ENCODE data around the gene MMP24.

MMP24 gene

GRCh38 chr20:35281506-35282101 is 55.1 kb downstream of the MMP24 start:
- DNase-seq: no peak

DNA sequence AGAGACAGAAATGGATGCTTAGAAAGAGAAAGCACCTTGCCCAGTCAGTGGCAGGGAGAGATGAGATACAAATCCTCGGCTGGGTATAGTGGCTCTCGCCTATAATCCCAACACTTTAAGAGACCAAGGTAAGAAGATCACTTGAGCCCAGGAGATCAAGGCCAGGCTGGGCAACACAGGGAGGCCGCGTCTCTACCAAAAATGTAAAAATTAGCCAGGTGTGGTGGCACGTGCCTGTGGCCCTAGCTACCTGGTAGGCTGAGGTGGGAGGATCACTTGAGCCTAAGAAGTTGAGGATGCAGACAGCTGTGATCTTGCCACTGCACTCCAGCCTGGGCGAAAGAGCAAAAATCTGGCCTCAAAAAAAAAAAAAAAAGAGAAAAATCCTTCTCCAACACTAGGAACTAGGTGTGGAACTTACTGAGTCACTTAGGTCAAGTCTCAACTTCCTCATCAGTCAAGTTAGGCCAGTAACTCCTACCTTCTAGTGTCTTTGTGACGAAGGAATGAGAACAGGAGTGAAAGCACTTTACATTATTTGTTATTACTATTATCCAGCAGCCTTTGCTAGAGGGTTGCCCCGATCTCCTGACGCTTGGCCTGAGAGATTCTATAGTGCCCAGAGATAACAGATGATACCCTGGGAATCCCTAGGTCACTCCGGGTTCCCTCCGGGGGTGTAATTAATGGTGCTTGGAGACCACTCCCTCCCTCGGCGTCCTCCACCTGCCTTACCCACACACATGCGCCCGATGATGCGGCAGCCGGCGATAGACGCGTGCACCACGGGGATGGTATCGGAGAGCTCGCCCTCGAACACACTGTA is 57.2 kb downstream of the MMP24 start:
- no peak for DNase-seq

GRCh38 chr20:35284267-35284991 is 57.9 kb downstream of the MMP24 start, which contains the start of gene EIF6:
TSS of gene EIF6 (minus strand) at chr20:35284772. CDS start at chr20:35284487, 285 bp downstream.
- peak; percentile 67 for DNase-seq

GRCh38 chr20:35284992-35285805 is 58.7 kb downstream of the MMP24 start:
- no peak for DNase-seq

GRCh38 chr20:35285806-35286076 is 59.3 kb downstream of the MMP24 start:
- DNase-seq: no peak

GRCh38 chr20:35286077-35286898 is 59.8 kb downstream of the MMP24 start:
- no peak for DNase-seq

- no peak for DNase-seq
These were observed 60.5 kb downstream of the MMP24 start for GRCh38 chr20:35286899-35287508.

DNA sequence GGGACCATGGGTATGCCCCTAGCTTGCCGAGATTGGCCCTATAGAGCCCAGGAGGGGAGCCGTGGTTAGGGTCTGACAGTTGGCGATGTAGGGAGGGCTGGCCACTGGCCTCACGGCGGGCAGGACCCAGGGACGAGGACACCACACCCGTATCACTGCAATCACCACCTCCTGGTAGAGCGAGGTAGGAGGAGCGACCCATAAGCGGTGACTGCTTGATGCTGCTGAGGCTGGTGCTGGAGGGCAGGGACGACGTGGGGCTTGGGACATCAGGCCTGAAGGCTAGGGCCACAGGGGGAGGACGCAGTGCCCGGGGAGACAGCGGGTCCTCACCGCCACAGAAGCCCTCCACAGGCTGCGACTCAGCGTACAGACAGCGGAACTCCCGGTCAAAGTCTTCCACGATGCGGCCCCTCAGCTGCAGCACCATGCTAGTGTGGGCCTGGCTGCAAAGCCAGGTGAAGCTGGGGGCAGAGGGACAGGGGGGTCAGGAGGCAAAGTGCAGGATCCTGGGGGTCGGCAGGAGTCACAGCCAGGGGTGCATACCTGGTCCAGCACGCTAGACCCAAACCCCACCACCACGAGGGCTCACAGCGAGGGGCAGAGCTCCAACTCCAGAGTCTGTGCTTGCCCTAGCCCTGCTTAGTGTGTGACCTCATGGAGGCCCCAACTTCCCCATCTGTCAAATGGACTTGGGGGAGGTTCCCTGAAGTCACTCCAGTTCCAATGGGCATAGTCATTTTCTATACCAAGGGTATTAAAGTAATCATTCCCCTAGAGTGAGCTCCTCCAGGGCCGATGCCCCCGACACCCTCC is 61.2 kb downstream of the MMP24 start:
- no peak for DNase-seq

DNA sequence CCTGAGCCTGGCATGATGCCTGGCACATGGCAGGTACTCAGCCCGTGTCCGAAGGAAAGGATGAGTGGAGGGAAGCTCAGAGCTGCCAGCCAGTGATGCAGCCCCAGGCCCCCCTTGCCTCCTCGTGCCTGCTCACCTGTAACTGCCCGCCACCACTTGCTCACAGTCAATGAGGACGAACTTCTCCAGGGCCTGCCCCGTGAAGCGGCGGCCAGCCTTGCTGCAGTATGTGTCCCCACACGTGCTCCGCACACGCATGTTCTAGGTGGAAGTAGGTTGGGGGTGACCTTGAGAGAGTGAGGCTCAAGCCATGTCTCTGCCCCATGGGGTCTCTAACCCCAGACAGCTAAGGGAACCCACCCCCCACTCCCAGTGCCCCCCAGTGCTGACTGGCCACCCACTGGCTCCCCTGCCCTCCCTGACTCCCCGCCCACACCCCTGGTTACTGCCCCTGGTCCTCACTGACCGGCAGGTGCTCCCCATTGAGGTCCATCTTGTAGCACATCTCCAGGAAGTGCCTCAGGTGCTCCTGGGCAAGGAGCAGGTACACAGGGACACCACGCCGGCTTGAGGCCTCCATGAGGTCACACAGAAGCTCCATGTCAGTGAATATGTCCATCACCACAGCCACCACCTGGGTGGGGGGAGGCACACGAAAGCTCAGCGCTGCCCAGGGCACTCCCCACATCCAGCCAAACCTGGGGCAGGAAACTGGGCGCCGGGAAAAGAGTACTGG is 62.0 kb downstream of the MMP24 start:
- no peak for DNase-seq

DNA sequence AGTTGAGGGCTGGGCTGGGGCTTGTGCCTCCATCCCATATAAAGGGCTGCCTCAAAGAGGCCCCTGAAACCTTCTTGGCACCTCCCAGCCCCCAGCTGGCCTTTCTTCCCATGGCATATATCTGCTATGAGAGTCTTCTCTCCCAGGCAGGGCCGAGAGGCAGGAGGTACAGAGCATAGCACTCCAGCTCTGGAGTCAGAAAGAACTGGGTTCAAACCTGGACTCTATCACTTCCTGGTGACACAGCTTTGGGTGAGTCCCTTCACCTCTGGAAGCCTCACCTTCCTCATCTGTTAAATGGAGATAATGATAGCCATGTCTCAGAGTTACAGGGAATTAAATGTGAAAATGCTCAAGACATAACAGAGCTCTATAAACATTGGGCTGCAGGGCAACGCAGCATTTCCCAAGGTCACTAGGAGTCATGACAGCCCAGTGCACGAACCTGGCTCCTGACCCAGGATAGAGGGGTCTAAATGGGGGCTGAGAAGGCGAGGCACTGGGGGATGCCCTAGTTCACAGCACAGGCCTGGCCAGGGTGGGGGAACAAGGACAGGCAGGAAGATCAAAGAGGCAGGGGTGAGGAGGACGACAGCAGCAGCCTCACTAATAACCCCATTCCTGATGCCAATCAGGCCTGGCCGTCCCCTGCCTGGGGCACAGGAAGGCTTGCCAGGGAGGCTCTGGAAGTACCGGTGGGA is 63.8 kb downstream of the MMP24 start:
- no peak for DNase-seq

DNA sequence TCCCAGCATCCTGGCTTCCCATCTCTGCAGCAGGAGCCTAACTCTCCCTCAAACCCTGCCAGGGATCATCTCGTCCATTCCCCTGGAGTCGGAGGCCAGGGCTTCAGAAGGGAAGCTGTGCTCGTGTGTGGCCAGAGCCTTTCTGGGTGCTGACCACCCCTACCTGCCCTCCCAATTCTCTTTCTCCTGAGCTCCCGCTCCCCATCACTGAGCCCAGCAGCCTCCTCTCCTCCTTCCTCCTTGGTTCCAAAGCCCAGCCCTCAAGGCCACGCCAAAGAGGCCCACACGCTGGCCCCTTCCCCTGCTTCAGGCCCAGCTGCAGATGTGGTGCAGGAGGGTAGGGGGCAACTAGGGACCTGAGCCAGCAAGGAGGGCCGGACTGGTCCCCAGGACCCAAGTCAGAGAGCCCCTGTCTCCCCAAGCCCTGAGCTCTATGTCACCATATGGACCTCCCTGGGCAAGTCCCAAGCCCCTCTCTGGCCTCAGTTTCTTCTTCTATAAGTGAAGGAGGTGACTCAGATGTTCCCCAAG is 64.5 kb downstream of the MMP24 start:
- no peak for DNase-seq

DNA sequence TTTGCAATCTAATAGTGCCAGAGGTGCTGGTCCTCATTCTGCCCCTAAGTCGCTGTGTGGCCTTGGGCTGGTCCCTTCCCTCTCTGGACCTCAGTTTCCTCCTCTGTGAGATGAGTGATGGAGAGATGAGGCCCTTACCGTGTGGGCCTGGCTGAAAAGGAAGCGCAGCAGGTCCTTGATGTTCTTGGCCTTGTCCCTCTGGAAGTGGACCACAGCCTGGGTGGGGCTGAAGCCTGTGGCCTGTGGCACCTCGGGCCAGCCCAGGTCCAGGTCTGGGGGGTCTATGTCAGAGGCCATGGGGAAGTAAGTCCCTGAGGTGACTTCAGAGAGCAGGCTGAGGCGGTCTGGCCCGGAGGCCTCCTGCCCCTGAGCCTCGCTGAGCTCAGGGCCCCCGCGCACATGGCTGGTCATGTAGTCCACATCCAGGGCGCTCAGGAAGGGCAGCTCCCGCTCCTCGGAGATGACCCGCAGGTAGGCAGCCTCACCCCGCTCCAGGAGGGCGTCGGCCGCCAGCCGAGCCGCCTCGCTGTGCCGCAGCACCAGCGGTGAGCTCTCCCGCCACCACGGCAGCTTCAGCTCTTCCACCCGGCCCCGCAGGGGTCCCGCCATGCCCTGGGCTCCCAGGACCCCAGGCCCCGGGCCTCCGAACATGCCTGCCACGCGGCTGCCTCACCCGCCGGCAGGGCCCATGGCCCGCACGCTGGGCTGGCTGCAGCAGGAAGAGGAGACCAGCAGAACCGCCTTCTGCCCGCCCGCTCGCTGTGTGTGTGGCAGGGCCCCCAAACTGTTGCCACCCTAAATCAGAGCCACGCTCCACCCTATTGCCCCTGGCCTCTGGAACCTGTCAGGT is 65.4 kb downstream of the MMP24 start, which contains the start of gene FAM83C:
TSS of gene FAM83C (minus strand) at position 772 of the 850 bp plus-strand sequence. CDS start at position 651, 121 bp downstream.
- DNase-seq: no peak

DNA sequence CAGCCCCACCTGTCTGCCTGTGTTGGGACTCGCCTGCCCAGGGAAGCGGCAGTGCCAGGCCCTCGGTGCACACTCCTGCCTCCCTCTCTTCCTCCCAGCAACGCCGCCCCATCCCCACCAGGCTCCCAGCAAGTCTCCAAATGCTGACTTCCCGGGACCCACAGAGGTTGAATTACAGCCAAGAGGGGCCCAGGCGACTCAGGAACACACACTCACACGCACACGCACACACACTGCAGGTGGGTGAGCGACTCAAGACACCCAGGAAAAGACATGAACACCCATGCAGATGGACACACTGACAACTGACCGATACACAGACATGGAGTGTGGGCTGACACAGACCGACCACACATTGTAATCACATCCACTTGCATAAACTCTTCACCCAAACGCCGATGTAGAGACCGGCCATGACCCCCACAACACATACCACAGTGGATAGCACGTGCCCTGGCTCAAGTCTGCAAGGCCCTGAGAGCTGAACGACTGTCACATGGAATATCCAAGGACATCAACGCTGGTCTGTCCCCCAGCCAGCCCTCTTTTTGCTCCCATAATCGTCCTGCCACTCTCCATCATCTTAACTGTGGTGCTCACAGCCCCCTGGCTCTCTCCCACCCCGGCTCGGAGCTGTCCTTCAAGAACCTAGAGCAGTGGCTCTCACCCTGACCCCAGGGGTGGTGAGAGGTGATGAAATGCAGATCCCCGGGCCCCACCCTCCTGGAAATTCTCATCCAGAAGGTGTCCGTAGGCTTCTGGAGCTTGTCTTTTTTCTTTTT is 66.2 kb downstream of the MMP24 start:
- DNase-seq: no peak

DNA sequence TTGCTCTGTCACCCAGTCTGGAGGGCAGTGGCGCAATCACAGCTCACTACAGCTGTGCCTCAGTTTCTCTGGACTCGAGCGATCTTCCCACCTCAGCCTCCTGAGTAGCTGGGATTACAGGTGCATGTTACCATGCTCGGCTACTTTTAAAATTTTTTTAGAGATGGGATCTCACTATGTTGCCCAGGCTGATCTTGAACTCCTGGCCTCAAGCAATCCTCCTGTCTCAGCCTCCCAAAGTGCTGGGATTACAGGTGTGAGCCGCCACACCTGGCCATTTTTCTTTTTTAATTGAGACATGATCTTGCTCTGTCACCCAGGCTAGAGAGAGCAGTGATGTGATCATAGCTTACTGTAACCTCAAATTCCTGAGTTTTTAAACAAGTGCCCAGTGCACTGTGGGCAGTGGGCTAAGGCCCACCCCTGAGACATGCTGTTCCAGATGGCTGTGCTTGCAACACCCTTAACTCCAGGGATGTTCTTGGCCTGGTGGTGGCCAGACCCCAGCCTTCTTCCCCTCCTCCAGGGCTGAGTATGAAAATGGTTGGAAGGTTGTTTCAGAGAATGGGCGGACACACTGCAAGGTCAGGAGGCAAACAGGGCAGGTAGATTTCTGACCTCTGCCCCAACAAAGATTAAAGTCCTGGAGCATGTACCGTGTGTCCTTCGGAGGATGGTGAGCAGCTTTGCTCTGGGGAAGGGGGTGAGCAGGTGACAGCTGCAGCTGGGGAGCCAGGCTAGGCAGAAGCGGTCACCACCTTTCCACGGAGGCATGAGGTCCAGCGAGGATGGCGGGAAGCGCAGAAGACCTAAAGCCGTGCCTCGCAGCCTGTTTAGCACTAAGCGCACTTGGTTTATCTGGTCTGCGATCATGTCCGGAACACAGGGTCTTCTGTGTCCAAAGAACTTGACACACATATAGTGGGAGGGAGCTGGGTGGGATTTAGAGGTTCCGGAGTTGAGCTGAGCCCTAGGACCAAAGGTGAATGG is 67.1 kb downstream of the MMP24 start:
- DNase-seq: no peak

DNA sequence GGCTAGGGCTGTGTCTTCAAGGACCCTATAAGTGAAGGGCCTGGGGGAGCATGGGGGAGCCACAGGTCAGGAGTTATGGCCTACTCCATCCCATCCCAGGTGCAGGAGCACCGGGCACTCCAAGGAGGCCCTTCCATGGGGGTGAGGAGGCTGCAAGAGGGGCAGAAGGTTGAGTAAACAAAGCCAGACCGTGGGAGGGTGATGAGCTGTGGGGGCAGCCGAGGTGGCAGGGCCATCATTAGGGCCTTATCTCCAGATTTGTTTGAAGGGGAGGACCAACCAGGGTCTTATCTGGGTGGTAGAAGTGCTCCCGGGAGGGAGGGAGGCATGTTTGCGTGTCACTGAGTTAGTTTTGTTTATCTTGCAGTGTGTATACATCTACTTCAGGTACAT is 67.8 kb downstream of the MMP24 start:
- DNase-seq: no peak

GRCh38 chr20:35295058-35295457 is 68.6 kb downstream of the MMP24 start:
- DNase-seq: no peak

All from NCI-H1048 (cell line).